Activated effector memory CD4-positive, alpha-beta T cell treated with Interleukin-2 at 50 U/mL for 16 hours (primary cell): ENCODE measurements around the gene GXYLT1.
"Not testable (repeated sequence)": the region's sequence is repeated elsewhere in the genome, so short reads cannot be mapped to it uniquely, and the experiment has no call there.

Experiments used
- DNase-seq: peaks from one replicate; pipeline ENCODE4 v3.0.0-alpha.2; 2020

Gene GXYLT1, protein sequence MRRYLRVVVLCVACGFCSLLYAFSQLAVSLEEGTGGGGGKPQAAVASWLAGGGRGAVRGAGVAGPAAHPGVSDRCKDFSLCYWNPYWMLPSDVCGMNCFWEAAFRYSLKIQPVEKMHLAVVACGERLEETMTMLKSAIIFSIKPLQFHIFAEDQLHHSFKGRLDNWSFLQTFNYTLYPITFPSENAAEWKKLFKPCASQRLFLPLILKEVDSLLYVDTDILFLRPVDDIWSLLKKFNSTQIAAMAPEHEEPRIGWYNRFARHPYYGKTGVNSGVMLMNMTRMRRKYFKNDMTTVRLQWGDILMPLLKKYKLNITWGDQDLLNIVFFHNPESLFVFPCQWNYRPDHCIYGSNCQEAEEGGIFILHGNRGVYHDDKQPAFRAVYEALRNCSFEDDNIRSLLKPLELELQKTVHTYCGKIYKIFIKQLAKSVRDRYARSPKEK

DNA sequence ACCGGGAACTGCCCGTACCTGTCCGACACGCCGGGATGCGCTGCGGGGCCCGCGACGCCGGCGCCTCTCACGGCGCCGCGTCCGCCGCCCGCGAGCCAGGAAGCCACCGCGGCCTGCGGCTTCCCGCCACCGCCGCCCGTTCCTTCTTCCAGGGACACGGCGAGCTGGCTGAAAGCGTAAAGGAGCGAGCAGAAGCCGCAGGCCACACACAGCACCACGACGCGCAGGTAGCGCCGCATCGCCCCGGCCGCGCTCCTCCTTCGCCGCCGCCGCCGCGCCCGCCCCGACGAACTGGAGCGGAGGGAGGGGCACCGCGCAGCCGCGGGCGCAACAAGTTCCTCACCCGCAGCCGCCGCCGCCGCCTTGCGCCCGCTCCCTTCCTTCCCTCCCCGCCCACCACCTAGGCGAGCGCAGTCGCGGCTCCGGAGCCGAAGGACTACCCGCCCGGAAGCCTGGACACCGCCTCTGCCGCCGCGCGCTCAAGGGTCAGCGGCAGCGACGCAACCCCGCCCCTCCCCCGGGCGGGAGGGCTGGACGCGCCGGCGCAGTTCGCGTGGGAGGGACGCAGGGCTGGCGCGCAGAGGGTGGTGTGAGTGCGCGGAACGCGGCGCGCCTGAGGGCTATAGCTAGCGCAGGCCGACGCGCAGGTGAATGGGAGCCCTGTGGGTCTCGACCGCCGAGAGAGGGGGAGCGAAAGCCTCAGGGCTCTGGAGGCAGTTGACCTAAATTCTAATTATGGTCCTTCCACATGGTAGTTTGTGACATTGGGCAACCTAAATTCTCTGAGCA, at the start of gene GXYLT1:
Gene GXYLT1 (minus strand): TSS at position 467 of the 789 bp plus-strand sequence. CDS start 228 bp downstream, at position 239.
- peak; percentile 76 for DNase-seq

DNA sequence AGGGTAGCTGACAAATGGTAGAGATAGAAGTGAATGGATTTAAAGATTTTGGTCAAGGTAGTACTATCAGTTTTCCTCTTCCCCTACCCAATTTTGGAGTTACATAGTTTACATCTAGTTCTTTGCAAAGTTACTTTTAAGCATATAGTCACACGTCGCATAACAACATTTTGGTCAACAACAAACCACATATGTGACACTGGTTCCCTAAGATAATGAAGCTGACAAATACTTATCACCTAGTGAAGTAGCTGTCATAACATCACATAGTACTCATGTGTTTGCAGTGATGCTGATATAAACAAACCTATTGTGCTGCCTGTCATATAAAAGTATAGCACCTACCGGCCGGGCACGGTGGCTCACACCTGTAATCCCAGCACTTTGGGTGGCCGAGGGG, 48.0 kb upstream of the GXYLT1 start:
- DNase-seq, result no peak

DNA sequence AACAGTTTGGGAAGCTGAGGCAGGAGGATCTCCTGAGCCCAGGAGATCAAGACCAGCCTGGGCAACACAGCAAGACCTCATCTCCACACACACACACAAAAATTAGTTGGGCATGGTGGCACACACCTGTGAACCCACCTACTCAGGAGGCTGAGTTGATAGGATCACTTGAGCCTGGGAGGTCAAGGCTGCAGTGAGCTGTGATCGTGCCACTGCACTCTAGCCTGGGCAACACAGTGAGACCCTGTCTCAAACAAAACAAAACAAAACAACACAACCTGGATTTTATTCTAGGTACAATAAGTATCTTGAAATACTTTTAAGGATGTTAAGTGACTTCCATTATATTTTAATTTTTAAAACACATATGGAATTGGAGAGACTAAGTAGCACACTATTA, 47.6 kb upstream of the GXYLT1 start:
- DNase-seq, result no peak

DNA sequence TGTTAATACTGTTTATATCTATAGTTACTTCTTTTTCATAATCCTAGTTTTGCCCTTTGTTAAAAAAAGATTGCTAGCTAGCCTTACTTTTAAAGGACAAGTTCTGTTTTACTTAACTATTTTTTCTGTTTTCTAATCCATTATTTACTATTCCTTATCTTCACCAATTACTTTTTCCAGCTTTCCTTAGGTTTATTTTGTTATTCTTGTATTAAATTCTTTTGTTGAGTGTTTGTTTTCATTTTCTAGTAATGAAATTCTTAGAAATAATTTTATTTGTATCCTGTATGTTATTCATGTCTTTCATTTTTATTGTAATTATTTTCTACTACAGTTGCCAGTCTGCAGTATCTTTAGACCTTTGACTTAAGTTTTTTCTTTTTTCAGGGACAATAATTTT, 45.7 kb upstream of the GXYLT1 start:
- no peak for DNase-seq

DNA sequence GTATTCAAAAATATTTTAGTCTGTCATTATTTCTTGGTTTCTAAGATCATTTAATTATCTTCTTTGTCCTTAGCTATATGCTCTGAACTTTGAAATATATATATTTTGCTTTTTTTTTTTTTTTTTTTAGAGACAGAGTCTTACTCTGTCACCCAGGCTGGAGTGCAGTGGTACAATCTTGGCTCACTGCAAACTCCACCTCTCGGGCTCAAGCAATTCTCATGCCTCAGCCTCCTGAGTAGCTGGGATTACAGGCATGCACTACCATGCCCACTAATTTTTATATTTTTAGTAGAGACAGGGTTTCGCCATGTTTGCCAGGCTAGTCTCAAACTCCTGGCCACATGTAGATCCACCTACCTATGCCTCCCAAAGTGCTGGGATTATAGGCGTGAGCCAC, 43.6 kb upstream of the GXYLT1 start:
- DNase-seq, result not testable (repeated sequence)

DNA sequence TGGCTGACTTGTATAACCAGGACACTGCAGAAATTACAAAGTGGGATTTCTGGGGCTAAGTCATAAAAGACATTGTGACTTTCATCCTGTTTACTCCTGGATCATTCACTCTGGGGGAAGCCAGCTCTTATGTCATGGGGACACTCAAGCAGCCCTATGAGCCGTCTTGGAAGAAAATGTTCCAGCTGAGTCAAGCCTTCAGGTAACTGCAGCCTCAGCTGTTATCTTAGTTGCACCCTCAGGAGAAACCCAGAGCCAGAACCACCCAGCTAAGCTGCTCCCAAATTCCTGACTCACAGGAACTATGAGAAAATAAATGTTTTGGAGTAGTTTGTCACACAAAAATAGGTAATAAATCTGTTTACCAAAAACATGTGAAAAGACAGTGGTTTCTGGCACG, 43.1 kb upstream of the GXYLT1 start:
- no peak for DNase-seq

DNA sequence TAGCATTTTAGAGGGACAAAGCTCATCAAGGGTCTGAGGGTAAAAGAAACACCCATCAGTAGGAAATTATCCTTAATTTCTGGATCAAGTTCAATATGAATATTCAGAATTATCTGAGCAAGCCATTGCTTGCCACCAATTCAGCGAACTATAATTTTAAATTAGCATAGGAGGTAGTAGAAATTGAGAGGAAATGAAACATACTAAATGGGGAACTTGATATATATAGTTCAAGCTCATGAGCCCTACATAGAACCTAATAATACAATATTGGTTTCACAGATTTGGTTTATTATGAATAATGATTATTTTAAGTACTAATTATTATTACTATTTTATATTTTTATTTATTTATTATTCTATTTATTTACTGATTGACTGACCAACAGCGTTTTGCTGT, 42.1 kb upstream of the GXYLT1 start:
- DNase-seq, result no peak

DNA sequence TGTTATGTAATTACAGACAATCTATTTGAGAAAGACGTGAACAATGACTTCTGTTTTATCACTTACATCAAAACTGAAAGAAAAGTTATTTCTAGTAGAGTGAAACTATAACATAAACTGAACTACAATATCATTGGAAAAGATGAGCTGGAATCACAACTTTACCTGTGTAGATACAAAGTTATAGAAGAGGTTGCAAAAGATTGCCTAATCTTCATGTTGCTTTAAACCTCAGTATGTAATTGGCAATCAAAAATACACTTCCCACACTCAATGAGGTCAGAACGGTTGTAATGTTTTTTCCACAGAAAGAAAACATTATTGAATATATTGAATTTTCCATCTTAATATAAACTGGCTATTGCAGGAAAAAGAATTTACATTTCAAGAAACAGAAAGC, 37.7 kb upstream of the GXYLT1 start:
- no peak for DNase-seq

DNA sequence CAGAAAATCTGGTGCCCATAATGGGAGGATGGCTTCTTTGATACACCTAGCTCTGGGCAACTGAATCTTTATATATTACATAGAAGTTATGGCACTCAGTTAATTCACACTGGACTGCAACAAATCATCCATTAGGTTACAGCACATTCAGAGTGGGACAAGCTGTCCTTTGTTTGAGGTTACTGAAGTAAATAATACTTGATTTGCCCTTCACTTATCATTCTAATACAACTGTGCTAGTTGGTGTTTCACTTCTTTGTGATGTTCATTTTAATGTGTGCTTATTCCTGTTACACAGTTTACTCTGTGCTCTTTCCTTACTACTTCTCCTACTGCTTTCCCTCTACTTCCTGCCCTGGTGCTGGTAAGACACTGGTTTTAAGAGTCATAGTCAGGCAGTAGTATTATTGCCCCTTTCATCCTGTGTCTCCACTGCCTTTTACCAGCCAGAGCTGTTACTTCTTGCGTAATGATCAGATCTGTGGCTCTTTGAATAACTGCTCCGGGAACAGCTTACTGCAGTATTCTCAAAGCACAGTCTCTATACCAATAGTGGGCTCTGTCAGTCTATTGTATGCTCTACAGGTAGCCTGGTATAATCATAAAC, 36.4 kb upstream of the GXYLT1 start:
- no peak for DNase-seq

DNA sequence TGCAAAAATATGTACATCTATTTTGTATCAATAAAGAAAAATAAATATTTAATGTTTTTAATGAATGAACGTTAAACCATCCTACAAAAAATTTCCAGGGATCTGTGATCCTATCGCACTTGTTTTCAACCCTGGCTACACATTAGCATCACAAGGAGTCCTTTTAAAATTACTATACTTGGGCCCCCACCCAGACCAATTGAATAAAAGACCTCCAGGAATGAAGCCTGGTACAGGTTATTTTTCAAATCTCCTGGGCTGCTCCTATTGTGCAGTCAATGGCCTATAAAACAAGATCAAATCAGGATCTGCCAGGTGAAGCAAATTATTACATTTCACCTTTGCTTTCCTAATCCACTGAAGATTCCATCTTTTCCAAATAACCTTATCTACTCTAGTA, 33.4 kb upstream of the GXYLT1 start:
- DNase-seq, result no peak

DNA sequence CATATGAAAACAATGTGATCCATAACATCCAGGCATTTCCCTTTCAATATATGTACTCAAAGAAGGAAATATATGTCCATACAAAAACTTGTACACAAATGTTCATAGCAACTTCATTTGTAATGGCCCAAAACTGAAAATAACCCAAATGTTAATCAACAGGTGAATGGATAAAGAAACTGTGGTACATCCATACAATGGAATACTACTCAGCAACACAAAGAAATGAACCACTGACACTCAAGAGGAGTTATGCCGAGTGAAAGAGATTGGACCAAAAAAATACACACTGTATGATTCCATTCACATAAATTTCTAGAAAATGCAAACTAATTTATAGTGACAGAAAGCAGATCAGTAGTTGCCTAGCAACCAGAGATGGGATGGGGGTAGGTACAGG, 30.3 kb upstream of the GXYLT1 start:
- DNase-seq, result no peak

DNA sequence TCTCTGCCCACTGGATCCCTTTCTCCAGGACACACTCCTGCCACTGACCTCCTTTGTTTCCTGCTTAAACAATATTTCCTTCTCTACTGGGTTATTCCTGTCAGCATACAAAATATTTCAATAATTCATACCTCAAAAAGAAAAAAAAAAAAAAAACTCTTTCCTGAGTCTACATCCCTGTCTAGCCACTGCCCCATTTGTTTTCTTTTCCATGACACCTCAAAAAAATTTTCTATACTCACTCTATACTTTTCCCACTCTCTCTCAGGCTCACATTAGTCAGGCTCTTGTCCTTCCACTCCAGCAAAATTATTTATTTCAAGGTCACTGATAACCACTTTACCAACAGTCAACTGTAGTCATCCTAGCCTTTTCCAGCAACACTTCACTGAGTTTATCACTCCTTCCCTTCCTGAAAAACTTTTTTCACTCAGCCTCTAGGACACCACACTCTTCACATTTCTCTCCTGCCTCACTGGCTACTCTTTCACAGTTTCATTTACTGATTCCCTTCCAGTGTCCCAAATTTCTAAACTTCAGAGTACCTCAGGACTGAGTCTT, 29.4 kb upstream of the GXYLT1 start:
- DNase-seq, result no peak

DNA sequence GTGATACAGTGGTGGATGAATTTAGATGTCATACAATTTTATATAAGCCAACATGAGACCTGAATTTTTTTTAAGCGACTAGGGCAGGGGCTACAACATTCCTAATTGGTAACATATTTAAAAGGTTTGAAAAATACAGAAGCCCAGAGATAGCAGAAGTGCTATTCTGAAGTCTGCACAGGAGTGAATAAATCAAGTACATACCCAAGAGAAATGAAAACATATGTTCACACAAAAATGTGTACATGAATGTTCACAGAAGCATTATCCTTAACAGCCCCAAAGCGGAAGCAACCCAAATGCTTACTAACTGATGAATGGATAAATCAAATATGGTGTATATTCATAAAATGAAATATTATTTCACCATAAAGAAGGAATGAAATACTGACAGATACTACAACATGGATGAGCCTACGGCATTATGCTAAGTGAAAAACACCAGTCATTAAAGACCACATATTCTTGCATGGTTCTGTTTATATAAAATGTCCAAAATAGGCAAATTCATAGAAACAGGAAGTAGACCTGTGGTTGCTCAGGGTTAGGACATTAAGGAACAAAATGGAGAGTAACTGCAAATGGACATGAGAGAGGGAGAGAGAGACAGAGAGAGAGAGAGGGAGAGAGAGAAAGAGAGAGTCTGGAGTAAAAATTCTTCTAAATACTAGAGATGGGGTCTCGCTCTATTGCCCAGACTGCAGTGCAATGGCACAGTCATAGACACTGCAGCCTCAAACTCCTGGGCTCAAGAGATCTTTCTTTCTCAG, 28.0 kb upstream of the GXYLT1 start:
- no peak for DNase-seq

DNA sequence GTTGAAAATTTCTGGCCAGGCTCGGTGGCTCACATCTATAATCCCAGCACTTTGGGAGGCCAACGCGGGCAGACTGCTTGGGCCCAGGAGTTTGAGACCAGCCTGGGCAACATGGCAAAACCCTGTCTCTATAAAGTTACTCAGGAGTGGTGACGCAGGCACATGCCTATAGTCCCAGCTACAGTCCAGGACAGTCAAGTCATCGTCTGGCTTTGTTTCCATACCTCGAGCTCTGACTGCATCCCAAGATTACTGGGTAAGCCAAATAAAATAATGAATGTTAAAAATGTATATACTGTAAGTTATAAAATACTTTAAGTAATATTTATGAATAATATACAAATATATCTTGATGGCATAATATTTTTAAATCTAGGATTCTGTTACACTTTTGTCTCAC, 23.0 kb upstream of the GXYLT1 start:
- DNase-seq, result no peak

DNA sequence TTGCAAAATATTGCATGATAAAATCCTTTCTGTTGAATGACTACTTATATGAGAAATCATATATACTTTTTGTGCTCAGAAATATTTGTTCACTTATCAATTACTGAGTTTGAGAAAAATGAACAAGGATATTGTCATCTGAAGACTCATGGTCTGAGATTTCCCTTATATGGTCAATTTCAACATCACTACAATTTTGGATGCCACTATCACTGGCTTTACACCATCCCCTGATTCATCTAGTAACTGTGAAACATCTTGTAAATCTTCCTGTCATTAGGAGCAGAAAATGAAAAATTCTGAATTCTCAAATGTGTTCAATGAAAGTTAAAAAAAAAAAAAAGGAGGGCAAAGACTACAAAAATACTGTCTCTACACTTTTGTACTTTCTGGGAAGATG, 21.8 kb upstream of the GXYLT1 start:
- no peak for DNase-seq

DNA sequence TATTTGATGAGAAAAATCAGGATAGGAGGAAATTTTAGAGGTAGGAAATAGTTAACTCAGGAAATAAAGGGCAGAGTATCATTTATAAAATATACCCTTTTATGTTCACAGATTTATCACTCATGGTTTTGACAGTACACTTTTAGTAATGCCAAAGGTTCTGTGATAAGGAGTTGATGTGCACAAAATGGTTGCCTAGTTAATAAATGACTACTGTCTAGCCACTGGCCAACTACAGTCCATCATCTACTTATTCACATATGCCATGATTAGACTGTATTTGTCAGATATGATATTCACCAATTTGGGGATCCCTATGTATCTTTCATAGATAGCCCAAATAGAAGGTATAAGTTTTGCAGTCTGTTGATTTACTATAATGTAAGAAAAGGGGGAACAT, 19.2 kb upstream of the GXYLT1 start:
- no peak for DNase-seq

DNA sequence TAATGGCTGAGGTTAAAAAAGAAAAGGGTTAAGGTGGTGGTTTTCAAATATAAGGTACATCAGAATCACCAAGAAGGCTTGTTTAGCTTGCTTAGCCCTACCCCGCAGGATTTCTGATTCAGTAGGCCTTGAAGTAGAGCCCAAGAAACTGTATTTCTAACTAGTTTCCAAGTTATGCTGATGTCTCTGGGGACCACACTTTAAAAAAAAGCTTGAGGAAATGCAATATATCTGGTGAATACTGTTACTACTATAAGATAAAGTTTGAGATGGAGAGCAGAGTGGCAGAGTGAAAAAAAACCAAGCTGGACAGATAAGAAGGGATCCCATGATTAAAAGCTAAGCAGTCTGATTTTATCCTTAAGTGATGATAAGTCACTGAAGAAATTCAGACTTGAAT, 18.3 kb upstream of the GXYLT1 start:
- DNase-seq, result no peak

DNA sequence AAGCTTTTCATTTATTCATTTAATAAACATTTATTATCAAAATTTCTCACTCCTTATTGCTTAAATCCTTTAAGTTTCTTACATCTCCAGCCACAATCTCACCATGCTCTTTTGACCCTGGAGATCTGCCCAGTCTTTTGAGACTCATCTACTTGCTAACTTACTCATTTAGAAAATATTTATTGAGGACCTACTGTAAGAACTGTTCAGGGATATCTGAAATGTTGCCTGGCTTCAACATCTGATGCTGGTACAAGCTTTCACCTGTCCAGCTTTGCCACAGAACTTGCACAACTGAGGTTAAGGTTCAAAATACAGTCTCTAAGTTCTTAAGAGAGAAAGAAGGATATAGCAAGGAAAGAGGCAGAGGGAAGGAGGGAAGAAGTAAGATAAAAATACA, 17.5 kb upstream of the GXYLT1 start:
- DNase-seq, result no peak

DNA sequence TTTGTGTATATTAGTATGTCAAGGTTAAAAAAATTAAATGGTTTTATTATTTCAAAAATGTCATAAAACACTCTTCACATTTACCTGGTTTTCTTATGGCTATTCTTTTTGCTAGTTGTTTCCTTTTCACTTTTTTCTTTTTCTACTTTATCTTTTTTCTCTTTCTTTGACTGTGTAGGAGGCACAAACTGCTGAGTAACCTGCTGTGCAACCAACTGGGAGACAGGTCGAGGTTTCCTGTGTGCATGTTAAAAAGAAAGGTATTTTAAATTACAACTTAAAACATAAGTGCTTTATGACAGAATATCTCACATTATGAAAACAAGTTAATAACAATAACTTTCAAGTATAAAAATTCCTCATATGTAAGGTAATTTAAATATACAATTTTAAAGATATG, 16.9 kb upstream of the GXYLT1 start:
- no peak for DNase-seq

DNA sequence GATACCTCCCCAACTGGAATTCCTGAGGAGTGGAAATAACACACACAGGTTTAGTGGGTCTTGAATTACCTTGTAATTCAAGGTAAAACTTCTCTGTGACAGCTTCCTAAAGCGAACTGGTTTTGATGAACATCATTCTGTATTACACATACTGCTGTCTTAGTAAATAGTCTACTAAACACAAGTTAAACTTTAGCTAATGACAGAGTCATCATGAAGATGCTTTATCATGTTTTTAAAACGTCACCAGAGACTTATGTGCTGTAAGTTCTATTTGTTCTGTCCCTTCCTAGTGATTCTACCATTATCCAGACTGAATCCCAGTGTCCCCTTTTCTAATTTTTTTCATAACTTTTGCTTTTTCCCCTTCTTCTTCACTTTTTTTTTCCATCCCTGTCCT, 11.6 kb upstream of the GXYLT1 start:
- no peak for DNase-seq

DNA sequence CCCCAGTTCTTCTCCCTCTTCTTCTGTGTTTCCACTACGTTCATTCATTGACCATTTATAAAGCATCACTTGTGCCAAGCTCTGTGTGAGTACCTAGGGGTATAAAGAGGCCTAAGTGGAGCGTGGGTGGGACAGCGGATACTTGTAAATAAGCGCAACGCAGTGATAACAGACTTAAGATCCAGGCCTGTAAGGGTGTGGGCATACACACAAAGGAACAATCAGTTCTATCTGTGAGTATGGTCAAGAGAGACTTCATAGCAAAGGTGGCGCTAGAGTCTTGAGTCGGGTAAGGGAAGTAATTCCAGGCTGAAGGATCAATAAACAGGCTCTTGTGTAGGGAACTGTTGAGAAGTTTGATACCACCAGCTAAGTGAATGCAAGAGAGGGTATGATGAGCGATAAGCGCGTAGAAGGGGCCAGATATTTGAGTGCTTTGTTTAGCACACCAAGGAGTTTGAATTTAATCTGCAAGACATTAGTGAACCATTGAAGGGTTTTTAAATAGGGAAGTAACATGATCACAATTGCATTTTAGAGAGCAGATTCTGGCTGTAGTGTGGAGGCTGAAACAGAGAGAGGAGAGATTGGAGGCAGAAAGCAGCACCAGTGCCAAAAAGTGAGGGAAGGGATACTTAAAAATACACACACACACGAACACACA, 1.0 kb upstream of the GXYLT1 start:
- DNase-seq, result no peak

DNA sequence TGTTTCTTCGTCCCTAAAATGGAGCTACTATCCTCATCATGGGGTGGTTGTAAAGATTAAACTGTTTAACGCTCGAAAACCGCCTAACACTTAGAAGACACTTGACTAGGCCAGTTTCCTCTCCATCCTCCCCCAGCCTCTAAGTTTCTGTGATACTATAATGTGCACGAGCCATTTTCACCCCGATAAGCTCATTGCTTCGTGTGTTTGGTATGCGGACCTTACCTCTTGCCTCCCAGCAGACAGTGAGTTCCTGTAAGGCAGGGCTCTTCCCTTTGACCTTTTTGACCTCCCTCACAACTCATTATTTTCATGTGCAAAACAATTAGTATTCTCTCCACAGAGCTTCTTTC, 499 bp upstream of the GXYLT1 start:
- no peak for DNase-seq

DNA sequence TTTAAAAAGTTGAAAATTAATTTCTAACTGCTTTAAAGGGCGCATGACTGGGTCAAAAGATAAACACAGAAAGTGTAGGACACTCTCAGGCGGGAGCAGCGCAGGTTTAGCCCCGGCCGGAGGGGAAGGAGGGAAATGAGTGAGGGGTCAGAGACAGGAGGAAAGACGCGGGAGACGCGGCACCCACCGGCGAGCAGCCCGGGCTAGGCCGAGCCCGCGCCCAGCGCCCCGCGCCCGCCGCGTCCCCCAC, 591 bp downstream of the GXYLT1 start:
- DNase-seq, result no peak
